OCI-LY1 (cell line): ENCODE data around the gene MFSD6.

ENCODE experiments used
- EZH2 ChIP-seq: fragments of 200-600 bp; sonication (generic), shearing (Covaris generic); IDR thresholded peaks from 2 replicates; pipeline ENCODE4 v1.8.0; 2017; ENCODE audit warnings: borderline replicate concordance, mixed run types, mild to moderate bottlenecking, antibody characterized with exemption, low read length, moderate library complexity, mixed read lengths
- TF ChIP-seq, protein P1 (sequence below): fragments of 200-600 bp; sonication (generic), shearing (Covaris generic); IDR thresholded peaks from 2 replicates; pipeline ENCODE4 v1.5.1; 2017; ENCODE audit warnings: mild to moderate bottlenecking, antibody characterized with exemption, low read length, moderate library complexity, mixed read lengths

DNA sequence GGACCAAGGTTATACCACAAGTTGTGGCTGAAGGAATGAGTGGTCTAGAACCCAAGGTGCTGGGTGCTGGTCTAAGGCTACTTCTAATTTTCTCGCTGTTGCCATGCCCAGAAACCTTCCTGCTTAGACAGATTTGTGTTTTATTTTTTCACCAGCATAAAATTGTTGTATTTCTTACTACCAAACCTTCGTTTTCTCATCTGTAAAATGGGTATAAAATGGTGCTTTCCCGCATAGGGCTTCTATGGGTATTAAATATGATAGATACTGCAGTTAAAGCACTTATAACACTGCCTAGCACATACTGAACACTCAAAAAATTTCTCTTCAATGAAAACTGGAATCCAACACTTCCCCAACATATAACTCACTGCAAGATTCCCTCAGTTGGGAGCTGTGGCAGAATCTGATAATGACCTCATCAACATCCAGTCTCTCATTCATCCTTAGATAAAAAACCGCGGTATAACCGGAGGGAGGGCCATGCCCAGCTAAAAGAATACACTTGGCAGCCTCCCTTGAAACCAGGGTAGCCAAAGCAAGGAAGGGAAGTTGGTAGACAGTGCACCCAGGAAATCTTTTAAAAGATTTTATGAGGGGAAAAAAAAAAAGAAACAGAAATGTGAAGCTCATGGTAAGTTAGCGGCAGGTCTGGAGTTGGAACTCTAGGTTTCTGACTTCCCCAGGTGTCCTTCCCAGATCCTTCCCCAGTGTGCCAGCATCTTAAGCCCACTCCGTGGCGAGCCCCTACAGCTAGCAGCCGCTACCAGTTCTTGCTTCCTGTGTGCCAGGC lies 125.2 kb downstream of the MFSD6 start:
- TF ChIP-seq, protein P1, sequence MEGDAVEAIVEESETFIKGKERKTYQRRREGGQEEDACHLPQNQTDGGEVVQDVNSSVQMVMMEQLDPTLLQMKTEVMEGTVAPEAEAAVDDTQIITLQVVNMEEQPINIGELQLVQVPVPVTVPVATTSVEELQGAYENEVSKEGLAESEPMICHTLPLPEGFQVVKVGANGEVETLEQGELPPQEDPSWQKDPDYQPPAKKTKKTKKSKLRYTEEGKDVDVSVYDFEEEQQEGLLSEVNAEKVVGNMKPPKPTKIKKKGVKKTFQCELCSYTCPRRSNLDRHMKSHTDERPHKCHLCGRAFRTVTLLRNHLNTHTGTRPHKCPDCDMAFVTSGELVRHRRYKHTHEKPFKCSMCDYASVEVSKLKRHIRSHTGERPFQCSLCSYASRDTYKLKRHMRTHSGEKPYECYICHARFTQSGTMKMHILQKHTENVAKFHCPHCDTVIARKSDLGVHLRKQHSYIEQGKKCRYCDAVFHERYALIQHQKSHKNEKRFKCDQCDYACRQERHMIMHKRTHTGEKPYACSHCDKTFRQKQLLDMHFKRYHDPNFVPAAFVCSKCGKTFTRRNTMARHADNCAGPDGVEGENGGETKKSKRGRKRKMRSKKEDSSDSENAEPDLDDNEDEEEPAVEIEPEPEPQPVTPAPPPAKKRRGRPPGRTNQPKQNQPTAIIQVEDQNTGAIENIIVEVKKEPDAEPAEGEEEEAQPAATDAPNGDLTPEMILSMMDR, result no peak
- no peak for TF ChIP-seq EZH2
